H9 (cell line): ENCODE results near the gene DDIT4. TPM values are rescaled to one million over a fixed set of nuclear protein-coding genes. Genes with fewer than 3 reads are reported as not detected.

Experiments
- DNase-seq: peaks from one replicate; pipeline ENCODE4 v3.0.0-alpha.2; 2017
- H2AFZ ChIP-seq: one replicate; pipeline ENCODE4 v1.6.1; 2013; ENCODE audit warnings: mild to moderate bottlenecking, low read length, control low read depth, moderate library complexity
- H2AK5ac ChIP-seq: 2 replicates; pipeline ENCODE4 v1.6.1; 2013; ENCODE audit warnings: low read length, control low read depth, mixed read lengths; ENCODE audit not compliant: insufficient read length
- H2BK120ac ChIP-seq: one replicate; pipeline ENCODE4 v1.6.1; 2013; ENCODE audit warnings: low read depth, mild to moderate bottlenecking, low read length, control low read depth, inconsistent platforms; ENCODE audit not compliant: poor library complexity, severe bottlenecking
- H2BK12ac ChIP-seq: 2 replicates; pipeline ENCODE4 v1.6.1; 2013; ENCODE audit warnings: low read length, control low read depth, mixed read lengths, low read depth; ENCODE audit not compliant: insufficient read length
- H2BK15ac ChIP-seq: 2 replicates; pipeline ENCODE4 v1.6.1; 2013; ENCODE audit warnings: low read depth, low read length, control low read depth
- H2BK20ac ChIP-seq: one replicate; pipeline ENCODE4 v1.6.1; 2013; ENCODE audit warnings: low read depth, mild to moderate bottlenecking, low read length, control low read depth, inconsistent platforms; ENCODE audit not compliant: poor library complexity, severe bottlenecking
- H2BK5ac ChIP-seq: 2 replicates; pipeline ENCODE4 v1.6.1; 2013; ENCODE audit warnings: low read length, control low read depth, mixed read lengths; ENCODE audit not compliant: insufficient read length
- H3K14ac ChIP-seq: 2 replicates; pipeline ENCODE4 v1.6.1; 2013; ENCODE audit warnings: low read length, control low read depth; ENCODE audit not compliant: insufficient read depth
- H3K18ac ChIP-seq: 2 replicates; pipeline ENCODE4 v1.6.1; 2013; ENCODE audit warnings: low read depth, mild to moderate bottlenecking, mixed read lengths, low read length, control low read depth; ENCODE audit not compliant: insufficient read length
- H3K23ac ChIP-seq: 2 replicates; pipeline ENCODE4 v1.6.1; 2013; ENCODE audit warnings: low read length, control low read depth, mixed read lengths, low read depth; ENCODE audit not compliant: insufficient read length
- H3K23me2 ChIP-seq: 2 replicates; pipeline ENCODE4 v1.6.1; 2013; ENCODE audit warnings: low read depth, mild to moderate bottlenecking, mixed read lengths, low read length, control low read depth; ENCODE audit not compliant: insufficient read length, poor library complexity, severe bottlenecking
- H3K27ac ChIP-seq: 2 replicates; pipeline ENCODE4 v1.5.1; 2013; ENCODE audit warnings: low read length, control low read depth, mixed read lengths, low read depth; ENCODE audit not compliant: insufficient read length
- H3K27me3 ChIP-seq: 2 replicates; pipeline ENCODE4 v1.6.1; 2013; ENCODE audit warnings: low read length, control low read depth, inconsistent platforms; ENCODE audit not compliant: insufficient read depth
- H3K4ac ChIP-seq: 2 replicates; pipeline ENCODE4 v1.6.1; 2013; ENCODE audit warnings: low read depth, mild to moderate bottlenecking, control low read depth, inconsistent platforms, low read length, moderate library complexity
- H3K4me1 ChIP-seq: 2 replicates; pipeline ENCODE4 v1.6.1; 2013; ENCODE audit warnings: low read length, control low read depth, inconsistent platforms; ENCODE audit not compliant: insufficient read depth
- H3K4me2 ChIP-seq: 2 replicates; pipeline ENCODE4 v1.6.1; 2013; ENCODE audit warnings: low read length, control low read depth, mixed read lengths; ENCODE audit not compliant: insufficient read length, insufficient read depth
- H3K56ac ChIP-seq: 2 replicates; pipeline ENCODE4 v1.6.1; 2013; ENCODE audit warnings: low read depth, mild to moderate bottlenecking, mixed read lengths, low read length, control low read depth; ENCODE audit not compliant: insufficient read length
- H3K79me1 ChIP-seq: 2 replicates; pipeline ENCODE4 v1.6.1; 2013; ENCODE audit warnings: low read depth, mild to moderate bottlenecking, moderate library complexity, low read length, control low read depth, inconsistent platforms; ENCODE audit not compliant: insufficient read depth, poor library complexity, severe bottlenecking
- H3K79me2 ChIP-seq: 2 replicates; pipeline ENCODE4 v1.6.1; 2013; ENCODE audit warnings: low read length, control low read depth, inconsistent platforms; ENCODE audit not compliant: insufficient read depth
- H3K9ac ChIP-seq: 2 replicates; pipeline ENCODE4 v1.6.1; 2013; ENCODE audit warnings: low read length, control low read depth, mixed read lengths; ENCODE audit not compliant: insufficient read length; ENCODE audit errors: extremely low read depth
- H3K9me3 ChIP-seq: one replicate; pipeline ENCODE4 v1.6.1; 2013; ENCODE audit warnings: low read depth, low read length, inconsistent platforms; ENCODE audit not compliant: control insufficient read depth
- H3T11ph ChIP-seq: one replicate; pipeline ENCODE4 v1.6.1; 2013; ENCODE audit warnings: mild to moderate bottlenecking, low read length, control low read depth, inconsistent platforms
- H4K20me1 ChIP-seq: one replicate; pipeline ENCODE4 v1.6.1; 2013; ENCODE audit not compliant: control insufficient read depth, insufficient read length, insufficient read depth
- H4K5ac ChIP-seq: 2 replicates; pipeline ENCODE4 v1.6.1; 2013; ENCODE audit warnings: low read depth, mild to moderate bottlenecking, mixed read lengths, low read length, control low read depth; ENCODE audit not compliant: insufficient read length
- H4K8ac ChIP-seq: replicated peaks from 2 replicates; pipeline ENCODE4 v1.6.1; 2013; ENCODE audit warnings: low read length, control low read depth, mixed read lengths, low read depth; ENCODE audit not compliant: insufficient read length
- H4K91ac ChIP-seq: 2 replicates; pipeline ENCODE4 v1.6.1; 2013; ENCODE audit warnings: low read depth, mild to moderate bottlenecking, moderate library complexity, mixed read lengths, low read length, control low read depth; ENCODE audit not compliant: insufficient read length
- H3K27ac Mint-ChIP-seq, 3 experiments: 2 replicates in 2 of 3; 3 replicates in 1 of 3; pipeline ENCODE4 v1.8.0; 2020 to 2021; ENCODE audit warnings: mixed read lengths in 3 of 3, mild to moderate bottlenecking in 1 of 3, moderate library complexity in 1 of 3
- H3K27me3 Mint-ChIP-seq: 2 replicates; pipeline ENCODE4 v1.8.0; 2021; ENCODE audit warnings: low read depth, mild to moderate bottlenecking, moderate library complexity, mixed read lengths
- H3K36me3 Mint-ChIP-seq, 3 experiments: 2 replicates in 2 of 3; 3 replicates in 1 of 3; pipeline ENCODE4 v1.8.0; 2020 to 2021; ENCODE audit warnings: low read depth in 3 of 3, mixed read lengths in 3 of 3; ENCODE audit not compliant: insufficient read depth in 1 of 3
- H3K4me1 Mint-ChIP-seq, 2 experiments: 2 replicates each; pipeline ENCODE4 v1.8.0; 2020; ENCODE audit warnings: mixed read lengths in 2 of 2
- H3K4me3 Mint-ChIP-seq, 2 experiments: 2 replicates in 1 of 2; 3 replicates in 1 of 2; pipeline ENCODE4 v1.8.0; 2020 to 2021; ENCODE audit warnings: mild to moderate bottlenecking in 2 of 2, mixed read lengths in 2 of 2, moderate library complexity in 1 of 2
- H3K9me3 Mint-ChIP-seq, 2 experiments: 2 replicates in 1 of 2; 3 replicates in 1 of 2; pipeline ENCODE4 v1.8.0; 2020; ENCODE audit warnings: mild to moderate bottlenecking in 2 of 2, mixed read lengths in 2 of 2, moderate library complexity in 1 of 2
- CTCF ChIP-seq: fragments of 200-600 bp; sonication (generic); conservative IDR thresholded peaks from 3 replicates; pipeline ENCODE4 v1.8.0; 2021; ENCODE audit warnings: antibody characterized with exemption, mild to moderate bottlenecking
- WGBS: extraction: QIAGEN DNeasy Blood & Tissue Kit; methylation state at CpG from one replicate; pipeline ENCODE4 v1.1.7; 2013; ENCODE audit warnings: missing lambda C conversion rate, low lambda C conversion rate, mixed read lengths; ENCODE audit not compliant: insufficient read length; ENCODE audit errors: extremely low coverage; 5-methylcytosine and 5-hydroxymethylcytosine counted together
- total RNA-seq: library from RNA; stranded (reverse); gene quantifications from 2 replicates; pipeline ENCODE4 v1.2.1, GENCODE V29; 2021

DDIT4 gene
- total RNA-seq, 1 experiment from 2014 or later = 84.0 TPM

GRCh38 chr10:72277340-72277995, 3.7 kb downstream of the DDIT4 start:
- Histone ChIP-seq H3K79me2 (no peaks in the 10 kb centered on the region; the same call in 1 of the 2 replicates), H3K14ac (no peak overlapping the region), H3K18ac (no peak overlapping the region), H4K20me1 (no peaks in the 10 kb centered on the region), H3K4me2 (no peak overlapping the region), H3K27ac (no peak overlapping the region), H4K5ac (no peak overlapping the region), H4K91ac (no peak overlapping the region), H2BK12ac (no peak overlapping the region), H2AK5ac (no peak overlapping the region), H3K4ac (no peak overlapping the region), H2AFZ (no peak overlapping the region), H3T11ph (no peak overlapping the region), H2BK15ac (no peak overlapping the region), H3K79me1 (no peaks in the 10 kb centered on the region), H2BK5ac (no peak overlapping the region), H2BK20ac (no peak overlapping the region), H3K23me2 (peaks cover 25% of the 10 kb centered on the region), H3K9ac (no peak overlapping the region), H2BK120ac (no peak overlapping the region), H3K56ac (no peak overlapping the region), H3K27me3 (no peaks in the 10 kb centered on the region), H3K23ac (no peak overlapping the region), H3K9me3 (no peaks in the 10 kb centered on the region), H3K4me1 (no peaks in the 10 kb centered on the region; the same call in 1 of the 2 replicates), H4K8ac (no peak overlapping the region)
- peaks cover 0 to 5% of the 10 kb centered on the region in 2 experiments; a peak in 1 of 5 replicates for H3K9me3 Mint-ChIP-seq
- DNase-seq = no peak
- H3K27ac Mint-ChIP-seq = peak overlapping the region in 1 of 3 experiments; percentile 94; a peak in 2 of 7 replicates
- H3K4me1 Mint-ChIP-seq = peaks cover 29 to 30% of the 10 kb centered on the region in 2 experiments
- WGBS = no CpG with 5 or more reads among the region's 5 CpGs
- TF ChIP-seq CTCF = no peak
- peaks cover 11 to 20% (median 20%) of the 10 kb centered on the region in 3 experiments for H3K36me3 Mint-ChIP-seq
- H3K4me3 Mint-ChIP-seq = no peak overlapping the region
- no peaks in the 10 kb centered on the region for H3K27me3 Mint-ChIP-seq
